GM12878 (cell line): Measurements from ENCODE around the gene ITSN1.

Experiments
- CTCF ChIP-seq, 3 experiments: IDR thresholded peaks in 2 of 3; conservative IDR thresholded peaks in 1 of 3; 2 replicates each; pipeline ENCODE4 v1.5.1; 2011; ENCODE audit warnings: low read depth in 3 of 3, low read length in 3 of 3, mild to moderate bottlenecking in 3 of 3, control low read depth in 2 of 3, moderate library complexity in 2 of 3, inconsistent platforms in 1 of 3, mixed read lengths in 1 of 3; ENCODE audit not compliant: control insufficient read depth in 2 of 3, insufficient read depth in 1 of 3; ENCODE audit errors: extremely low read depth in 1 of 3
- EZH2 ChIP-seq: IDR thresholded peaks from 2 replicates; pipeline ENCODE4 v1.6.1; 2012; ENCODE audit warnings: low read depth, mild to moderate bottlenecking, control low read depth, inconsistent platforms, low read length, borderline replicate concordance; ENCODE audit not compliant: control insufficient read depth
- JUND ChIP-seq: IDR thresholded peaks from 2 replicates; pipeline ENCODE4 v1.6.1; 2012; ENCODE audit warnings: low read depth, mild to moderate bottlenecking, low read length, improper control_type of control experiment, moderate library complexity
- MTA3 ChIP-seq: IDR thresholded peaks from 2 replicates; pipeline ENCODE4 v1.6.1; 2012; ENCODE audit warnings: low read length, inconsistent platforms, borderline replicate concordance
- NBN ChIP-seq: fragments of 450-650 bp; IDR thresholded peaks from 2 replicates; pipeline ENCODE4 v1.6.1; 2016
- PAX5 ChIP-seq: IDR thresholded peaks from 2 replicates; pipeline ENCODE4 v1.6.1; 2011; ENCODE audit warnings: low read depth, low read length, borderline replicate concordance
- POLR2A ChIP-seq: IDR thresholded peaks from 2 replicates; pipeline ENCODE4 v1.6.1; 2011; ENCODE audit warnings: low read depth, mild to moderate bottlenecking, low read length
- POLR2AphosphoS5 ChIP-seq: IDR thresholded peaks from 2 replicates; pipeline ENCODE4 v1.6.1; 2011; ENCODE audit warnings: mild to moderate bottlenecking, low read length, inconsistent platforms
- SRF ChIP-seq, 2 experiments: IDR thresholded peaks; 2 replicates each; pipeline ENCODE4 v1.6.1; 2011; ENCODE audit warnings: low read depth in 2 of 2, low read length in 2 of 2, mild to moderate bottlenecking in 1 of 2, moderate library complexity in 1 of 2
- TARDBP ChIP-seq: IDR thresholded peaks from 2 replicates; pipeline ENCODE4 v1.6.1; 2016; ENCODE audit warnings: borderline replicate concordance
- ZBTB33 ChIP-seq: fragments of 450-650 bp; IDR thresholded peaks from 2 replicates; pipeline ENCODE4 v1.6.1; 2017; ENCODE audit warnings: mild to moderate bottlenecking
- ZZZ3 ChIP-seq: IDR thresholded peaks from 2 replicates; pipeline ENCODE4 v1.6.1; 2011; ENCODE audit warnings: low read depth; ENCODE audit not compliant: control insufficient read depth, insufficient read length
- TF ChIP-seq, protein P1 (sequence below): IDR thresholded peaks from 2 replicates; pipeline ENCODE4 v1.6.1; 2012; ENCODE audit warnings: improper control_type of control experiment, low read depth, low read length; ENCODE audit not compliant: insufficient replicate concordance

- TF ChIP-seq POLR2AphosphoS5 (no peak), ZBTB33 (no peak), POLR2A (no peak), MTA3 (no peak), JUND (no peak), SRF (IDR thresholded peaks at IDR 0.05; ENCODE audit: low read depth in 2 of 2, low read length in 2 of 2) (no peak), NBN (no peak), CTCF (IDR thresholded peaks at IDR 0.05 in 2 of 3, conservative IDR thresholded peaks at IDR 0.05 in 1 of 3; ENCODE audit: control insufficient read depth in 2 of 3, extremely low read depth in 1 of 3, insufficient read depth in 1 of 3, low read depth in 3 of 3, low read length in 3 of 3) (no peak), EZH2 (no peak), TARDBP (no peak), PAX5 (no peak), ZZZ3 (no peak)
- TF ChIP-seq, protein P1, sequence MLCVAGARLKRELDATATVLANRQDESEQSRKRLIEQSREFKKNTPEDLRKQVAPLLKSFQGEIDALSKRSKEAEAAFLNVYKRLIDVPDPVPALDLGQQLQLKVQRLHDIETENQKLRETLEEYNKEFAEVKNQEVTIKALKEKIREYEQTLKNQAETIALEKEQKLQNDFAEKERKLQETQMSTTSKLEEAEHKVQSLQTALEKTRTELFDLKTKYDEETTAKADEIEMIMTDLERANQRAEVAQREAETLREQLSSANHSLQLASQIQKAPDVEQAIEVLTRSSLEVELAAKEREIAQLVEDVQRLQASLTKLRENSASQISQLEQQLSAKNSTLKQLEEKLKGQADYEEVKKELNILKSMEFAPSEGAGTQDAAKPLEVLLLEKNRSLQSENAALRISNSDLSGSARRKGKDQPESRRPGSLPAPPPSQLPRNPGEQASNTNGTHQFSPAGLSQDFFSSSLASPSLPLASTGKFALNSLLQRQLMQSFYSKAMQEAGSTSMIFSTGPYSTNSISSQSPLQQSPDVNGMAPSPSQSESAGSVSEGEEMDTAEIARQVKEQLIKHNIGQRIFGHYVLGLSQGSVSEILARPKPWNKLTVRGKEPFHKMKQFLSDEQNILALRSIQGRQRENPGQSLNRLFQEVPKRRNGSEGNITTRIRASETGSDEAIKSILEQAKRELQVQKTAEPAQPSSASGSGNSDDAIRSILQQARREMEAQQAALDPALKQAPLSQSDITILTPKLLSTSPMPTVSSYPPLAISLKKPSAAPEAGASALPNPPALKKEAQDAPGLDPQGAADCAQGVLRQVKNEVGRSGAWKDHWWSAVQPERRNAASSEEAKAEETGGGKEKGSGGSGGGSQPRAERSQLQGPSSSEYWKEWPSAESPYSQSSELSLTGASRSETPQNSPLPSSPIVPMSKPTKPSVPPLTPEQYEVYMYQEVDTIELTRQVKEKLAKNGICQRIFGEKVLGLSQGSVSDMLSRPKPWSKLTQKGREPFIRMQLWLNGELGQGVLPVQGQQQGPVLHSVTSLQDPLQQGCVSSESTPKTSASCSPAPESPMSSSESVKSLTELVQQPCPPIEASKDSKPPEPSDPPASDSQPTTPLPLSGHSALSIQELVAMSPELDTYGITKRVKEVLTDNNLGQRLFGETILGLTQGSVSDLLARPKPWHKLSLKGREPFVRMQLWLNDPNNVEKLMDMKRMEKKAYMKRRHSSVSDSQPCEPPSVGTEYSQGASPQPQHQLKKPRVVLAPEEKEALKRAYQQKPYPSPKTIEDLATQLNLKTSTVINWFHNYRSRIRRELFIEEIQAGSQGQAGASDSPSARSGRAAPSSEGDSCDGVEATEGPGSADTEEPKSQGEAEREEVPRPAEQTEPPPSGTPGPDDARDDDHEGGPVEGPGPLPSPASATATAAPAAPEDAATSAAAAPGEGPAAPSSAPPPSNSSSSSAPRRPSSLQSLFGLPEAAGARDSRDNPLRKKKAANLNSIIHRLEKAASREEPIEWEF, result no peak
Measured at GRCh38 chr21:33650230-33650629, 7.9 kb downstream of the ITSN1 start.
